RWPE2 (cell line): ENCODE results near the gene PSME3.

Experiments
- ATAC-seq: fragments of 200-7000 bp; cut with Tn5 transposase; 3 replicates; pipeline ENCODE4 v1.9.1; 2021; ENCODE audit warnings: low read depth
- DNase-seq: peaks from one replicate; pipeline ENCODE4 v3.0.0-alpha.2; 2020; ENCODE audit warnings: low spot score
- H3K27ac ChIP-seq: fragments of 450-650 bp; 2 replicates; pipeline ENCODE4 v1.5.1; 2017; ENCODE audit warnings: mild to moderate bottlenecking; ENCODE audit not compliant: poor library complexity, severe bottlenecking
- H3K27me3 ChIP-seq: fragments of 250-450 bp; sonication (Bioruptor Pico); 2 replicates; pipeline ENCODE4 v1.5.1; 2021; ENCODE audit warnings: mild to moderate bottlenecking, moderate library complexity; ENCODE audit not compliant: insufficient read depth, poor library complexity, severe bottlenecking
- H3K36me3 ChIP-seq: fragments of 250-450 bp; sonication (Bioruptor Pico); 2 replicates; pipeline ENCODE4 v1.5.1; 2020; ENCODE audit warnings: low read depth, mild to moderate bottlenecking, moderate library complexity
- H3K4me1 ChIP-seq: fragments of 250-450 bp; sonication (Bioruptor Pico); 2 replicates; pipeline ENCODE4 v1.5.1; 2021; ENCODE audit warnings: mild to moderate bottlenecking, moderate library complexity; ENCODE audit not compliant: insufficient read depth, poor library complexity, severe bottlenecking
- H3K4me3 ChIP-seq: fragments of 250-450 bp; sonication (Bioruptor Pico); 2 replicates; pipeline ENCODE4 v1.5.1; 2021; ENCODE audit warnings: mild to moderate bottlenecking, moderate library complexity; ENCODE audit not compliant: severe bottlenecking
- H3K9me3 ChIP-seq: fragments of 250-450 bp; sonication (Bioruptor Pico); 2 replicates; pipeline ENCODE4 v1.5.1; 2021; ENCODE audit warnings: mild to moderate bottlenecking, moderate library complexity; ENCODE audit not compliant: severe bottlenecking
- TF ChIP-seq, protein P1 (sequence below): fragments of 450-650 bp; IDR thresholded peaks from one replicate; pipeline ENCODE4 v1.5.1; 2017; ENCODE audit warnings: mild to moderate bottlenecking, moderate library complexity; ENCODE audit not compliant: poor library complexity, severe bottlenecking

Gene PSME3

DNA sequence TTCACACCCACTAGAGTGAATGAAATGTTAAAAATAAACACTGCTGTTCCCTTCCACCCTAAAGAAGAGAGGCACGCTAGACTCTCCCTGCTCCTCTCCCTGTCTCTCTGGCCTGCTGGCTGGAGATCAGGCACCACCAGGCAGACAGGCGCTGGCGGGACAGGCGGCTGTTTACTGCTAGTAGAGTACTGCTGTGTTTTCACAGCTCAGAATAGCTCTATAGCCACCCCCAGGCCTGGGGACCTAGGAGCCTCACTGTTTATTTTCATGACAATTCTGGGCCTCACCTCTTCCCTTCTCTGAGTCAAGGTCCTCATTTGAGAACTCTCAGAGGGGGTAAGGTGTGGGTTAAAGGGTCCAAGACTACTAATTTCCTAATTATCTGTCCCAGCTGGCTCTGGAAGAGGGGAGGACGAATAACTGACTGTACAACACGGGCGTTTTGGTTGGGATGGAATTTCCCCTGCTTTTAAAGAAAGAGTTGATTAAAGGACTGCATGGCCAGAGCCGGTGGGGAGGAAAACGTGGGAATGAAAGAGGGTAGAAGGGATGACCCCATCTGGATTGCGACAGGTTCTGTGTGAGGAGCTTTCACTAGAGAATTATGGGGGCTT lies 58.4 kb downstream of the PSME3 start:
- no peak for ATAC-seq
- no peak for DNase-seq
- H3K36me3 ChIP-seq = no peaks in the 10 kb centered on the region
- no peaks in the 10 kb centered on the region for H3K4me1 ChIP-seq
- no peaks in the 10 kb centered on the region for H3K27me3 ChIP-seq
- TF ChIP-seq, protein P1, sequence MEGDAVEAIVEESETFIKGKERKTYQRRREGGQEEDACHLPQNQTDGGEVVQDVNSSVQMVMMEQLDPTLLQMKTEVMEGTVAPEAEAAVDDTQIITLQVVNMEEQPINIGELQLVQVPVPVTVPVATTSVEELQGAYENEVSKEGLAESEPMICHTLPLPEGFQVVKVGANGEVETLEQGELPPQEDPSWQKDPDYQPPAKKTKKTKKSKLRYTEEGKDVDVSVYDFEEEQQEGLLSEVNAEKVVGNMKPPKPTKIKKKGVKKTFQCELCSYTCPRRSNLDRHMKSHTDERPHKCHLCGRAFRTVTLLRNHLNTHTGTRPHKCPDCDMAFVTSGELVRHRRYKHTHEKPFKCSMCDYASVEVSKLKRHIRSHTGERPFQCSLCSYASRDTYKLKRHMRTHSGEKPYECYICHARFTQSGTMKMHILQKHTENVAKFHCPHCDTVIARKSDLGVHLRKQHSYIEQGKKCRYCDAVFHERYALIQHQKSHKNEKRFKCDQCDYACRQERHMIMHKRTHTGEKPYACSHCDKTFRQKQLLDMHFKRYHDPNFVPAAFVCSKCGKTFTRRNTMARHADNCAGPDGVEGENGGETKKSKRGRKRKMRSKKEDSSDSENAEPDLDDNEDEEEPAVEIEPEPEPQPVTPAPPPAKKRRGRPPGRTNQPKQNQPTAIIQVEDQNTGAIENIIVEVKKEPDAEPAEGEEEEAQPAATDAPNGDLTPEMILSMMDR = no peak
- no peak overlapping the region for H3K4me3 ChIP-seq
- no peaks in the 10 kb centered on the region for H3K9me3 ChIP-seq
- H3K27ac ChIP-seq = no peak overlapping the region

- no peak for ATAC-seq
- DNase-seq = no peak
- H3K27ac ChIP-seq = no peak overlapping the region
- H3K9me3 ChIP-seq = no peaks in the 10 kb centered on the region
- TF ChIP-seq, protein P1 = no peak
- H3K36me3 ChIP-seq = no peaks in the 10 kb centered on the region
- H3K27me3 ChIP-seq = no peaks in the 10 kb centered on the region
- no peak overlapping the region for H3K4me3 ChIP-seq
- no peaks in the 10 kb centered on the region for H3K4me1 ChIP-seq
These were observed 60.2 kb downstream of the PSME3 start for GRCh38 chr17:42893359-42893758.
